IMR-90 (cell line): ENCODE data around the gene RHBDF2.

ENCODE experiments used
- BHLHE40 ChIP-seq: fragments of 150-350 bp; IDR thresholded peaks from 2 replicates; pipeline ENCODE4 v1.6.1; 2016; ENCODE audit warnings: mild to moderate bottlenecking, low read depth, low read length
- CEBPB ChIP-seq: IDR thresholded peaks from 2 replicates; pipeline ENCODE4 v1.6.1; 2012; ENCODE audit warnings: low read depth, low read length, improper control_type of control experiment
- FOS ChIP-seq: fragments of 150-350 bp; IDR thresholded peaks from 2 replicates; pipeline ENCODE4 v1.6.1; 2016; ENCODE audit warnings: low read depth, low read length
- POLR2A ChIP-seq: IDR thresholded peaks from 2 replicates; pipeline ENCODE4 v1.6.1; 2012; ENCODE audit warnings: mild to moderate bottlenecking, low read depth, low read length
- RAD21 ChIP-seq: IDR thresholded peaks from 2 replicates; pipeline ENCODE4 v1.6.1; 2012; ENCODE audit warnings: low read length, improper control_type of control experiment
- RCOR1 ChIP-seq: IDR thresholded peaks from 2 replicates; pipeline ENCODE4 v1.6.1; 2012; ENCODE audit warnings: mild to moderate bottlenecking, low read length, improper control_type of control experiment; ENCODE audit not compliant: insufficient replicate concordance
- RFX5 ChIP-seq: IDR thresholded peaks from 2 replicates; pipeline ENCODE4 v1.8.0; 2012; ENCODE audit warnings: low read depth, mild to moderate bottlenecking, low read length, moderate library complexity
- SMC3 ChIP-seq: fragments of 150-350 bp; IDR thresholded peaks from 2 replicates; pipeline ENCODE4 v1.6.1; 2016; ENCODE audit warnings: low read depth, mild to moderate bottlenecking, antibody characterized with exemption, low read length, moderate library complexity
- TF ChIP-seq, protein P1 (sequence below): fragments of 150-350 bp; IDR thresholded peaks from 2 replicates; pipeline ENCODE4 v1.6.1; 2017; ENCODE audit warnings: mild to moderate bottlenecking, antibody characterized with exemption, low read length, low read depth
- TF ChIP-seq, protein P2 (sequence below): conservative IDR thresholded peaks from 2 replicates; pipeline ENCODE4 v1.5.1; 2012; ENCODE audit warnings: mild to moderate bottlenecking, low read depth, low read length, improper control_type of control experiment

DNA sequence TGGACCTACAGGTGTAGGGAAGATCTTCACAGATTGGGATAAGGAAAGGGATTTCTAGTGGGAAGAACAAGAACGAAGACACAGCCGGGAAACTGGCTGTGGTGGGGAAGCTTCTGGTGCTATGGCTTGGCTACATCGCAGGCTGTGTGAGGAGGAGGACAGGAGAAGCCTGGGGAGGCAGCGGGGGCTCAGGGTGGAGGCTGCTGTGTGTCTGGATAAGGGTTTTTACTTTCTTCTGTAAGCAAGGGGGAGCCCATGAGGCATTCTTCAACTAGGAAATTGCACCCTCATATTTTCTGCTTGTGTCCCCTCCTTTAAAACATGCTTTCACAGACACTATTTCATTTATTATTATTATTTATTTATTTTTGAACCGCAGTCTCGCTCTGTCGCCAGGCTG is 2.9 kb upstream of the RHBDF2 start:
- TF ChIP-seq POLR2A (no peak), RCOR1 (no peak), RAD21 (no peak), CEBPB (no peak), BHLHE40 (no peak), FOS (no peak), SMC3 (no peak), RFX5 (no peak)
- TF ChIP-seq, protein P1, sequence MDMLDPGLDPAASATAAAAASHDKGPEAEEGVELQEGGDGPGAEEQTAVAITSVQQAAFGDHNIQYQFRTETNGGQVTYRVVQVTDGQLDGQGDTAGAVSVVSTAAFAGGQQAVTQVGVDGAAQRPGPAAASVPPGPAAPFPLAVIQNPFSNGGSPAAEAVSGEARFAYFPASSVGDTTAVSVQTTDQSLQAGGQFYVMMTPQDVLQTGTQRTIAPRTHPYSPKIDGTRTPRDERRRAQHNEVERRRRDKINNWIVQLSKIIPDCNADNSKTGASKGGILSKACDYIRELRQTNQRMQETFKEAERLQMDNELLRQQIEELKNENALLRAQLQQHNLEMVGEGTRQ = no peak
- TF ChIP-seq, protein P2, sequence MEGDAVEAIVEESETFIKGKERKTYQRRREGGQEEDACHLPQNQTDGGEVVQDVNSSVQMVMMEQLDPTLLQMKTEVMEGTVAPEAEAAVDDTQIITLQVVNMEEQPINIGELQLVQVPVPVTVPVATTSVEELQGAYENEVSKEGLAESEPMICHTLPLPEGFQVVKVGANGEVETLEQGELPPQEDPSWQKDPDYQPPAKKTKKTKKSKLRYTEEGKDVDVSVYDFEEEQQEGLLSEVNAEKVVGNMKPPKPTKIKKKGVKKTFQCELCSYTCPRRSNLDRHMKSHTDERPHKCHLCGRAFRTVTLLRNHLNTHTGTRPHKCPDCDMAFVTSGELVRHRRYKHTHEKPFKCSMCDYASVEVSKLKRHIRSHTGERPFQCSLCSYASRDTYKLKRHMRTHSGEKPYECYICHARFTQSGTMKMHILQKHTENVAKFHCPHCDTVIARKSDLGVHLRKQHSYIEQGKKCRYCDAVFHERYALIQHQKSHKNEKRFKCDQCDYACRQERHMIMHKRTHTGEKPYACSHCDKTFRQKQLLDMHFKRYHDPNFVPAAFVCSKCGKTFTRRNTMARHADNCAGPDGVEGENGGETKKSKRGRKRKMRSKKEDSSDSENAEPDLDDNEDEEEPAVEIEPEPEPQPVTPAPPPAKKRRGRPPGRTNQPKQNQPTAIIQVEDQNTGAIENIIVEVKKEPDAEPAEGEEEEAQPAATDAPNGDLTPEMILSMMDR = no peak
